DND-41 (cell line): ENCODE results near the gene AP2A2.

Source experiments
- ATAC-seq: fragments of 200-7000 bp; cut with Tn5 transposase; 3 replicates; pipeline ENCODE4 v1.9.1; 2021; ENCODE audit warnings: low read depth; ENCODE audit not compliant: insufficient read depth
- DNase-seq: peaks from one replicate; pipeline ENCODE4 v3.0.0-alpha.2; 2020
- H2AFZ ChIP-seq: 2 replicates; pipeline ENCODE4 v1.6.0; 2012; ENCODE audit warnings: low read depth, low read length
- H3K27ac ChIP-seq: 2 replicates; pipeline ENCODE4 v1.5.1; 2012; ENCODE audit warnings: low read length, inconsistent platforms
- H3K27me3 ChIP-seq: fragments of 200-600 bp; sonication (generic); 2 replicates; pipeline ENCODE4 v1.6.0; 2012; ENCODE audit warnings: low read length, mild to moderate bottlenecking, inconsistent platforms; ENCODE audit not compliant: insufficient read depth, poor library complexity
- H3K36me3 ChIP-seq: 2 replicates; pipeline ENCODE4 v1.5.1; 2012; ENCODE audit warnings: low read length, inconsistent platforms; ENCODE audit not compliant: insufficient read depth
- H3K4me1 ChIP-seq: 2 replicates; pipeline ENCODE4 v1.5.1; 2012; ENCODE audit warnings: mild to moderate bottlenecking, low read length; ENCODE audit not compliant: insufficient read depth
- H3K4me2 ChIP-seq: 2 replicates; pipeline ENCODE4 v1.6.0; 2012; ENCODE audit warnings: mild to moderate bottlenecking, moderate library complexity, low read length, inconsistent platforms; ENCODE audit not compliant: insufficient read depth
- H3K4me3 ChIP-seq, 2 experiments: fragments of 200-600 bp in 1 of 2; shearing (Covaris generic) in 1 of 2; 2 replicates each; pipeline ENCODE4 v1.5.1; 2012 to 2016; ENCODE audit warnings: inconsistent platforms in 2 of 2, low read length in 2 of 2, mild to moderate bottlenecking in 2 of 2, low read depth in 1 of 2, moderate library complexity in 1 of 2
- H3K79me2 ChIP-seq: 2 replicates; pipeline ENCODE4 v1.6.0; 2012; ENCODE audit warnings: low read length, inconsistent platforms; ENCODE audit not compliant: insufficient read depth
- H3K9ac ChIP-seq: 2 replicates; pipeline ENCODE4 v1.6.0; 2012; ENCODE audit warnings: low read depth, mild to moderate bottlenecking, inconsistent platforms, low read length, moderate library complexity
- H3K9me3 ChIP-seq: 2 replicates; pipeline ENCODE4 v1.5.1; 2012; ENCODE audit warnings: low read length, moderate library complexity, mild to moderate bottlenecking, inconsistent platforms; ENCODE audit not compliant: insufficient read depth, severe bottlenecking
- H4K20me1 ChIP-seq: 2 replicates; pipeline ENCODE4 v1.6.0; 2012; ENCODE audit warnings: low read length; ENCODE audit not compliant: insufficient read depth
- EZH2 ChIP-seq: IDR thresholded peaks from 3 replicates; pipeline ENCODE4 v1.6.1; 2012; ENCODE audit warnings: borderline replicate concordance, low read depth, mild to moderate bottlenecking, moderate library complexity, low read length, inconsistent platforms; ENCODE audit not compliant: severe bottlenecking
- TF ChIP-seq, protein P1 (sequence below): IDR thresholded peaks from 2 replicates; pipeline ENCODE4 v1.5.1; 2012; ENCODE audit warnings: borderline replicate concordance, low read length, moderate library complexity, mild to moderate bottlenecking; ENCODE audit not compliant: poor library complexity, severe bottlenecking; ENCODE audit errors: extremely low read depth

The AP2A2 gene

GRCh38 chr11:911890-912219, 13.8 kb upstream of the AP2A2 start:
- Histone ChIP-seq H3K36me3 (peaks cover 16% of the 10 kb centered on the region), H2AFZ (peak overlapping the region; percentile 80; the same call in 1 of the 2 replicates), H3K4me2 (peak overlapping the region; percentile 85), H3K9ac (peak overlapping the region; percentile 94), H4K20me1 (peaks cover 22% of the 10 kb centered on the region), H3K27ac (peak overlapping the region; percentile 1; the same call in 1 of the 2 replicates), H3K4me3 (peak overlapping the region in 1 of 2 experiments; percentile 99; a peak in 3 of 4 replicates), H3K4me1 (peaks cover 30% of the 10 kb centered on the region), H3K9me3 (no peaks in the 10 kb centered on the region), H3K79me2 (peaks cover 36% of the 10 kb centered on the region), H3K27me3 (no peaks in the 10 kb centered on the region)
- TF ChIP-seq, protein P1, sequence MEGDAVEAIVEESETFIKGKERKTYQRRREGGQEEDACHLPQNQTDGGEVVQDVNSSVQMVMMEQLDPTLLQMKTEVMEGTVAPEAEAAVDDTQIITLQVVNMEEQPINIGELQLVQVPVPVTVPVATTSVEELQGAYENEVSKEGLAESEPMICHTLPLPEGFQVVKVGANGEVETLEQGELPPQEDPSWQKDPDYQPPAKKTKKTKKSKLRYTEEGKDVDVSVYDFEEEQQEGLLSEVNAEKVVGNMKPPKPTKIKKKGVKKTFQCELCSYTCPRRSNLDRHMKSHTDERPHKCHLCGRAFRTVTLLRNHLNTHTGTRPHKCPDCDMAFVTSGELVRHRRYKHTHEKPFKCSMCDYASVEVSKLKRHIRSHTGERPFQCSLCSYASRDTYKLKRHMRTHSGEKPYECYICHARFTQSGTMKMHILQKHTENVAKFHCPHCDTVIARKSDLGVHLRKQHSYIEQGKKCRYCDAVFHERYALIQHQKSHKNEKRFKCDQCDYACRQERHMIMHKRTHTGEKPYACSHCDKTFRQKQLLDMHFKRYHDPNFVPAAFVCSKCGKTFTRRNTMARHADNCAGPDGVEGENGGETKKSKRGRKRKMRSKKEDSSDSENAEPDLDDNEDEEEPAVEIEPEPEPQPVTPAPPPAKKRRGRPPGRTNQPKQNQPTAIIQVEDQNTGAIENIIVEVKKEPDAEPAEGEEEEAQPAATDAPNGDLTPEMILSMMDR = no peak
- TF ChIP-seq EZH2 = no peak
- DNase-seq = no peak
- no peak for ATAC-seq

DNA sequence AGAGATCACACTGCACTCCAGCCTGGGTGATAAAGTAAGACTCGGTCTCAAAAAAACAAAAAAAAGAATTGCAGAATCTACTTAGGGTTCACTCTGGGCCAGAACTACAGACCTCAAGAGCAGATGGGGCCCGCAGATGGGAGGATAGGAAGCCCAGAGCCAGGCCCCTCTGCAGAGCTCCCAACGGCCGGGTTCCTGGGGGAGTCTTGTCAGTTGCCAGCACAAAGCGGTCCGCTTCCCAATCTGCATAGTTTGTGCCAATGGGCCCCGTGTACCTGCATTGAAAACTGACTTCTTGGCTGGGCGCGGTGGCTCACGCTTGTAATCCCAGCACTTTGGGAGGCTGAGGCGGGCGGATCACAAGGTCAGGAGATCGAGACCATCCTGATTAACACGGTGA, 13.4 kb upstream of the AP2A2 start:
- no peak for ATAC-seq
- no peak overlapping the region for H3K4me3 ChIP-seq
- peaks cover 34% of the 10 kb centered on the region for H3K79me2 ChIP-seq
- DNase-seq = no peak
- H3K9me3 ChIP-seq = no peaks in the 10 kb centered on the region
- no peaks in the 10 kb centered on the region for H3K27me3 ChIP-seq
- H3K4me2 ChIP-seq = no peak overlapping the region; the same call in 1 of the 2 replicates
- peaks cover 22% of the 10 kb centered on the region for H4K20me1 ChIP-seq
- H3K27ac ChIP-seq = no peak overlapping the region
- H2AFZ ChIP-seq = no peak overlapping the region
- H3K4me1 ChIP-seq = peaks cover 30% of the 10 kb centered on the region
- H3K9ac ChIP-seq = 0 out of 2 replicates have a peak overlapping the region, but pooled peaks have one; percentile 94
- peaks cover 16% of the 10 kb centered on the region for H3K36me3 ChIP-seq
- no peak for TF ChIP-seq EZH2
- TF ChIP-seq, protein P1 = no peak

DNA sequence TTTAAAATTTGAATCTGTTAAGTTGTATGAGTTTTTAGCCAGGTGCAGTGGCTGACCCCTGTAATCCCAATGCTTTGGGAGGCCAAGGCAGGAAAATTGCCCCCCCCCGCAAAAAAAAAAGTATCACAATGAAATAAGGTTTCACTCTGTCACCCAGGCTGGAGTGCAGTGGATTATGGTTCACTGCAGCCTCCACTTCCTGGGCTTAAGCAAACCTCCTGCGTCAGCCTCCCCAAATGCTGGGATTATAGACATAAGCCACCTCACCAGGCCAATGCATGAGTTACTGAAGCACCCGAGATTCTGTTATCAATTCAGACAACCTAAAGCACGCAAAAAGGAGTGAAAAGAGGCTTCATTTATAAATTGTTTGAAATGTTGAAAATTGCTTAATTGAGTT, 12.6 kb upstream of the AP2A2 start:
- Histone ChIP-seq H3K27ac (no peak overlapping the region), H3K27me3 (no peaks in the 10 kb centered on the region), H3K4me3 (no peak overlapping the region), H3K9ac (no peak overlapping the region), H3K79me2 (peaks cover 26% of the 10 kb centered on the region), H3K4me1 (peaks cover 30% of the 10 kb centered on the region), H3K9me3 (no peaks in the 10 kb centered on the region), H4K20me1 (peaks cover 16% of the 10 kb centered on the region), H3K4me2 (no peak overlapping the region), H2AFZ (no peak overlapping the region), H3K36me3 (peaks cover 13% of the 10 kb centered on the region)
- no peak for ATAC-seq
- no peak for TF ChIP-seq EZH2
- TF ChIP-seq, protein P1 = no peak
- no peak for DNase-seq

DNA sequence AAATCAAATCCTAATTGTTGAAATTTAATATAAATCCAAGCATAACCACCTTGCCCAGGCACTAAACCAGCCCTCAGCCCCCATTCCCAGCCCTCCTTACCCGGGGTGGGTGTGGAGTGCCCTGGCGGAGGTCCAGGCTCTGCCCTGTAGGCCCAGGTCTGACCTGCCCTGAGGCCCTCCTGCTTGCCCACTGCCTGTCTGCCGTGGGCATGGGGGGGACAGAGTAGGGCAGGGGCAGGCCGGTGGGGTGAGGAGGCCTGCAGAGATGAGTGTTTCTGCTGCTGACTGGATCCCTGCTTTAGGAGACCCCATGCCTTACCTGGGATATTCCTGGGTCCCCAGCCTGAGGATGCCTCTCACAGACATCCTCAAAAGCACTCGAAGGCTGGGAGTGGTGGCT, 11.5 kb upstream of the AP2A2 start:
- no peak for DNase-seq
- peaks cover 3% of the 10 kb centered on the region; the same call in 1 of the 2 replicates for H3K36me3 ChIP-seq
- TF ChIP-seq, protein P1 = no peak
- no peak for TF ChIP-seq EZH2
- H4K20me1 ChIP-seq = peaks cover 4% of the 10 kb centered on the region
- H3K27me3 ChIP-seq = no peaks in the 10 kb centered on the region
- no peak overlapping the region for H2AFZ ChIP-seq
- H3K4me2 ChIP-seq = no peak overlapping the region
- H3K9me3 ChIP-seq = no peaks in the 10 kb centered on the region
- H3K27ac ChIP-seq = no peak overlapping the region
- H3K79me2 ChIP-seq = peaks cover 15% of the 10 kb centered on the region
- H3K4me3 ChIP-seq = no peak overlapping the region
- no peak overlapping the region for H3K9ac ChIP-seq
- ATAC-seq = no peak
- H3K4me1 ChIP-seq = peaks cover 20% of the 10 kb centered on the region
